GM10248 (cell line): ENCODE data around the gene ELP5.

Experiments
- CTCF ChIA-PET: fragments of 300-600 bp; sonication (Branson Sonifier 250); formaldehyde crosslinking; extraction: SDS; loops from one replicate; lab custom pipeline; 2021; ENCODE audit warnings: antibody characterized with exemption; lab: Yijun Ruan, JAX
- POLR2A ChIA-PET: fragments of 350-650 bp; sonication (Branson Sonifier 250); formaldehyde crosslinking; extraction: SDS; loops from one replicate; lab custom pipeline; 2020; ENCODE audit warnings: antibody characterized with exemption; lab: Yijun Ruan, JAX
- DNase-seq: peaks from one replicate; pipeline ENCODE4 v3.0.0; 2012; ENCODE audit errors: extremely low spot score
- CTCF ChIP-seq: IDR thresholded peaks from 2 replicates; pipeline ENCODE4 v1.5.1; 2012; ENCODE audit warnings: mild to moderate bottlenecking, low read depth; ENCODE audit errors: extremely low read depth, missing control alignments, control extremely low read depth

Gene ELP5

GRCh38 chr17:7253082-7253481 lies 1.1 kb downstream of the ELP5 start:
- CTCF ChIA-PET: no interaction called here
- POLR2A ChIA-PET: no interaction called here
- no peak for TF ChIP-seq CTCF
- DNase-seq: no peak

GRCh38 chr17:7254511-7254910 lies 2.5 kb downstream of the ELP5 start:
- POLR2A ChIA-PET: no interaction called here
- TF ChIP-seq CTCF: no peak
- CTCF ChIA-PET: interaction anchor here (1.1 kb wide), 1 partner anchor 42 kb away, joined by 4 read pairs; no protein-coding TSS in a partner anchor
- no peak for DNase-seq

- ChIA-PET POLR2A (no interaction called here), CTCF (interaction anchor here (0.9 to 1.7 kb wide), 6 partner anchors 9 to 304 kb away, joined by 3 to 8 read pairs (median 4); partner anchors contain the start of gene SLC2A4)
- TF ChIP-seq CTCF: no peak
Measured at GRCh38 chr17:7256766-7257456, 4.9 kb downstream of the ELP5 start.

GRCh38 chr17:7258731-7259554 lies 6.9 kb downstream of the ELP5 start:
- ChIA-PET CTCF (interaction anchor here (0.9 to 1.6 kb wide), 2 partner anchors 33 to 37 kb away, joined by 4 to 5 read pairs; no protein-coding TSS in a partner anchor), POLR2A (interaction anchor here (1.5 kb wide), 1 partner anchor 24 kb away, joined by 3 read pairs; no protein-coding TSS in a partner anchor)

More at GRCh38 chr17:7256766-7257456, 4.9 kb downstream of the ELP5 start:
- DNase-seq: no peak

GRCh38 chr17:7259555-7259889 lies 7.5 kb downstream of the ELP5 start:
- no peak for TF ChIP-seq CTCF
- no peak for DNase-seq
- ChIA-PET CTCF (interaction anchor here (0.9 to 1.6 kb wide), 2 partner anchors 33 to 37 kb away, joined by 4 to 5 read pairs; no protein-coding TSS in a partner anchor), POLR2A (interaction anchor here (1.5 kb wide), 1 partner anchor 25 kb away, joined by 3 read pairs; no protein-coding TSS in a partner anchor)

More at GRCh38 chr17:7258731-7259554, 6.9 kb downstream of the ELP5 start:
- no peak for TF ChIP-seq CTCF
- no peak for DNase-seq

GRCh38 chr17:7260151-7260550 lies 8.1 kb downstream of the ELP5 start:
- TF ChIP-seq CTCF: no peak
- POLR2A ChIA-PET: interaction anchor here (1.5 kb wide), 1 partner anchor 25 kb away, joined by 3 read pairs; no protein-coding TSS in a partner anchor
- DNase-seq: no peak
- CTCF ChIA-PET: interaction anchor here (0.9 to 1.6 kb wide), 2 partner anchors 32 to 36 kb away, joined by 4 to 5 read pairs; no protein-coding TSS in a partner anchor
